Erythroblast (primary cell): ENCODE measurements around the gene VAMP4.

Experiments
- GATA1 ChIP-seq: IDR thresholded peaks from 2 replicates; pipeline ENCODE4 v1.6.1; 2011; ENCODE audit warnings: low read depth, mild to moderate bottlenecking, control low read depth, low read length, moderate library complexity
- POLR2A ChIP-seq: IDR thresholded peaks from 2 replicates; pipeline ENCODE4 v1.6.1; 2011; ENCODE audit warnings: mild to moderate bottlenecking, low read length

DNA sequence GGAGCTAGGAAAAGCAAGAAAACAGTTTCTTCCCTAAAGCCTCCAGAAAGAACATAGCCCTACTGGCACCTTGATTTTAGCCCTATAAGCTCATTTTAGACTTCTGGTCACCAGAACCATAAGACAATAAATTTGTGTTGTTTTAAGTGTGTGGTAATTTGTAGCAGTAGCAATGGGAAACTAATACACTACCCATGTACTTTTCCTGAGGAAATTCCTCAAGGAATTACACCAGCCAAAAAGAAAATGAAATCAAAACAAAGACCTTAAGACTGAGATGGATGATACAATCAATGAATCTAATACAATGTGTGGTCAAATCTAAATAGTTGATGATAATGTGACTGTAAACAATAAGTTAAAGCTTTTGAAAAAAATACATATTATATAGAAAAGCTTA, 11.8 kb downstream of the VAMP4 start:
- TF ChIP-seq POLR2A (no peak), GATA1 (no peak)
